ENCODE measurements around the gene CEP120.

CEP120 gene

GRCh38 chr5:123299136-123299535 lies 124.1 kb downstream of the CEP120 start:
- in situ Hi-C loops (cut with HindIII; ENCODE audit: low pct_unique_long_range_greater_than_20kb, low sequenced_read_pairs): no loop called here

GRCh38 chr5:123298335-123299030 lies 124.7 kb downstream of the CEP120 start:
- DNase-seq (ENCODE audit: low read depth in 1 of 2, low spot score in 1 of 2): no peak
- no peak for TF ChIP-seq JUND (IDR thresholded peaks at IDR 0.05; ENCODE audit: low read depth)
- in situ Hi-C loops (cut with HindIII; ENCODE audit: low pct_unique_long_range_greater_than_20kb, low sequenced_read_pairs): no loop called here

More at GRCh38 chr5:123299136-123299535, 124.1 kb downstream of the CEP120 start:
- no peak for TF ChIP-seq JUND (IDR thresholded peaks at IDR 0.05; ENCODE audit: low read depth)
- no peak for DNase-seq (ENCODE audit: low read depth in 1 of 2, low spot score in 1 of 2)

GRCh38 chr5:123297866-123298265 lies 125.3 kb downstream of the CEP120 start:
- TF ChIP-seq JUND (IDR thresholded peaks at IDR 0.05; ENCODE audit: low read depth): no peak
- peak in 1 of 2 experiments; percentile 11 for DNase-seq (ENCODE audit: low read depth in 1 of 2, low spot score in 1 of 2)
- in situ Hi-C loops (cut with HindIII; ENCODE audit: low pct_unique_long_range_greater_than_20kb, low sequenced_read_pairs): no loop called here

- no peak for DNase-seq (ENCODE audit: low read depth in 1 of 2, low spot score in 1 of 2)
- TF ChIP-seq JUND (IDR thresholded peaks at IDR 0.05; ENCODE audit: low read depth): no peak
- in situ Hi-C loops (cut with HindIII; ENCODE audit: low pct_unique_long_range_greater_than_20kb, low sequenced_read_pairs): no loop called here
Observed at GRCh38 chr5:123297198-123297831, 125.9 kb downstream of the CEP120 start.

Measured in T47D (cell line).